WERI-Rb-1 (cell line): Measurements from ENCODE around the gene SRRD.

Source experiments
- DNase-seq: peaks from one replicate; pipeline ENCODE4 v3.0.0-alpha.2; 2020
- H3K27ac ChIP-seq: fragments of 250-450 bp; sonication (Bioruptor Pico); 2 replicates; pipeline ENCODE4 v1.5.1; 2020; ENCODE audit warnings: mild to moderate bottlenecking, moderate library complexity
- H3K27me3 ChIP-seq: fragments of 250-450 bp; sonication (Bioruptor Pico); 2 replicates; pipeline ENCODE4 v1.5.1; 2021; ENCODE audit warnings: mild to moderate bottlenecking, low read depth, moderate library complexity; ENCODE audit not compliant: insufficient read depth, severe bottlenecking
- H3K36me3 ChIP-seq: fragments of 250-450 bp; sonication (Bioruptor Pico); 2 replicates; pipeline ENCODE4 v1.5.1; 2020; ENCODE audit warnings: mild to moderate bottlenecking, moderate library complexity
- H3K4me3 ChIP-seq: 2 replicates; pipeline ENCODE4 v1.5.1; 2011; ENCODE audit warnings: low read depth, mild to moderate bottlenecking, control low read depth, low read length
- H3K9me3 ChIP-seq: fragments of 250-450 bp; sonication (Bioruptor Pico); 2 replicates; pipeline ENCODE4 v1.5.1; 2021; ENCODE audit warnings: mild to moderate bottlenecking, moderate library complexity; ENCODE audit not compliant: severe bottlenecking
- TF ChIP-seq, protein P1 (sequence below): IDR thresholded peaks from 2 replicates; pipeline ENCODE4 v1.5.1; 2011; ENCODE audit warnings: low read depth, mild to moderate bottlenecking, control low read depth, inconsistent platforms, low read length

Gene SRRD

GRCh38 chr22:26452236-26453016, 31.3 kb upstream of the SRRD start:
- H3K36me3 ChIP-seq: peaks cover 27% of the 10 kb centered on the region
- H3K27me3 ChIP-seq: no peaks in the 10 kb centered on the region
- no peak overlapping the region for H3K4me3 ChIP-seq
- no peak for DNase-seq
- H3K27ac ChIP-seq: peak overlapping the region; percentile 65
- TF ChIP-seq, protein P1, sequence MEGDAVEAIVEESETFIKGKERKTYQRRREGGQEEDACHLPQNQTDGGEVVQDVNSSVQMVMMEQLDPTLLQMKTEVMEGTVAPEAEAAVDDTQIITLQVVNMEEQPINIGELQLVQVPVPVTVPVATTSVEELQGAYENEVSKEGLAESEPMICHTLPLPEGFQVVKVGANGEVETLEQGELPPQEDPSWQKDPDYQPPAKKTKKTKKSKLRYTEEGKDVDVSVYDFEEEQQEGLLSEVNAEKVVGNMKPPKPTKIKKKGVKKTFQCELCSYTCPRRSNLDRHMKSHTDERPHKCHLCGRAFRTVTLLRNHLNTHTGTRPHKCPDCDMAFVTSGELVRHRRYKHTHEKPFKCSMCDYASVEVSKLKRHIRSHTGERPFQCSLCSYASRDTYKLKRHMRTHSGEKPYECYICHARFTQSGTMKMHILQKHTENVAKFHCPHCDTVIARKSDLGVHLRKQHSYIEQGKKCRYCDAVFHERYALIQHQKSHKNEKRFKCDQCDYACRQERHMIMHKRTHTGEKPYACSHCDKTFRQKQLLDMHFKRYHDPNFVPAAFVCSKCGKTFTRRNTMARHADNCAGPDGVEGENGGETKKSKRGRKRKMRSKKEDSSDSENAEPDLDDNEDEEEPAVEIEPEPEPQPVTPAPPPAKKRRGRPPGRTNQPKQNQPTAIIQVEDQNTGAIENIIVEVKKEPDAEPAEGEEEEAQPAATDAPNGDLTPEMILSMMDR: no peak
- H3K9me3 ChIP-seq: no peaks in the 10 kb centered on the region

DNA sequence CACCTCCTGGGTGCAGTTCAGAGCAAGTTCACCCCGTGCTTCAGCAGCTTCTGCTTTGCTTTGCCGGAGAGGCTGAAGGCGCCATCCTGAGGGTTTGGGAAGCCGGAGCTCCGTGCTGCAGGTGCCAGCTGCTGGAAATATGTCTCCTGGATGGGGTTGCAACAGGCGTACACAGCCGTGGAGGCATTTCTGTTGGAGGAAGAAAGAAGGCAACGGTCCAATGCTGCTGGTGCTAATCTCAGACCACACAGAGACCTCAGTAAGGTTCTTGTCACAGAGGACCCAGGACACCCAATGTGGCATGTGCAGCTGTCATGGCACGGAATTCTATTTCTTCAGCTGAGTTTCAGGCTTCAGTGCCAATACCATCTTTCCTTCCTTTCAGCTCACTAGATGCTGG, 30.5 kb upstream of the SRRD start:
- peaks cover 35% of the 10 kb centered on the region for H3K36me3 ChIP-seq
- no peaks in the 10 kb centered on the region for H3K27me3 ChIP-seq
- H3K27ac ChIP-seq: peak overlapping the region; percentile 65
- no peak for DNase-seq
- H3K9me3 ChIP-seq: no peaks in the 10 kb centered on the region
- TF ChIP-seq, protein P1: no peak
- H3K4me3 ChIP-seq: no peak overlapping the region

GRCh38 chr22:26453812-26454500, 29.7 kb upstream of the SRRD start:
- Histone ChIP-seq H3K36me3 (peaks cover 36% of the 10 kb centered on the region), H3K27me3 (no peaks in the 10 kb centered on the region)
- TF ChIP-seq, protein P1: no peak

DNA sequence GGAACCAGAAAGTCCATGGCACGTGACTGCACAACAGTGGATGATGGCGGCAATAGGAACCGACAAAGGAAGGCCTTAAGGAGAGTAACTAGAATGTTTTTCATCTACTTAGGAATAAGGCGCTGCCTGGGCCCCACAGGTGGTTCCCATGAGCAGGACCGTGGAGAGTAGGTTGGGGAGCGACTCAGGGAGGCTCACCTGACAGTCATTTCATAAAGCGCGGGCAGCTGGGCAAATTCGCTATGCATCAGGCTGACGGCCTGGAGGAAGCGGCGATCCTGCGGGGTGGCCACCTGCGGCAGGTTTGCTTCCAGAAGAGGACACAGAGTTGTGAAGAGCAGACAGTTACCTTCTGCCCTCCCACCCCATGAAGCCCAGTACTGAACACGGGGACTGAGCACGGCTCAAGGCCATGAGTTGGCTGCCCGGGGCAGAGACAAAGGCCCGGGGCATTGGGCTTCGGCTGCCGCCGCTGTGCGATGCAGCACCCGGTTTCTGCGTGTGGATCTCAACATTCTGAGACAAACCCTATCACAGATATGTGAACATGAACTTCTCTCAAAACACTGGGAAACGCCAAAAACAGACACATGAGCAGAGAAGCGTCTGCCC, 25.9 kb upstream of the SRRD start:
- no peaks in the 10 kb centered on the region for H3K9me3 ChIP-seq
- H3K27me3 ChIP-seq: no peaks in the 10 kb centered on the region
- H3K27ac ChIP-seq: peak overlapping the region; percentile 33; the same call in 1 of the 2 replicates
- H3K4me3 ChIP-seq: no peak overlapping the region
- peaks cover 28% of the 10 kb centered on the region for H3K36me3 ChIP-seq
- no peak for DNase-seq
- TF ChIP-seq, protein P1: no peak

More at GRCh38 chr22:26453812-26454500, 29.7 kb upstream of the SRRD start:
- Histone ChIP-seq H3K9me3 (no peaks in the 10 kb centered on the region), H3K4me3 (no peak overlapping the region), H3K27ac (peak overlapping the region; percentile 65)
- peak; percentile 86 for DNase-seq

GRCh38 chr22:26460202-26460601, 23.5 kb upstream of the SRRD start:
- DNase-seq: no peak
- Histone ChIP-seq H3K27me3 (no peaks in the 10 kb centered on the region), H3K27ac (no peak overlapping the region; the same call in 1 of the 2 replicates), H3K4me3 (no peak overlapping the region), H3K36me3 (peaks cover 41% of the 10 kb centered on the region), H3K9me3 (no peaks in the 10 kb centered on the region)
- TF ChIP-seq, protein P1: no peak
